Mammary epithelial cell (primary cell): ENCODE results near the gene PRAF2.

Experiments
- CTCF ChIP-seq, 2 donors: IDR thresholded peaks in 1 of 2; conservative IDR thresholded peaks in 1 of 2; 2 replicates each; pipeline ENCODE4 v1.5.1; 2011 to 2012; ENCODE audit warnings: inconsistent platforms in 2 of 2, low read length in 2 of 2, mild to moderate bottlenecking in 2 of 2, control low read depth in 1 of 2, low read depth in 1 of 2; ENCODE audit not compliant: insufficient read depth in 1 of 2; ENCODE audit errors: extremely low read depth in 1 of 2
- EZH2 ChIP-seq: IDR thresholded peaks from 2 replicates; pipeline ENCODE4 v1.6.1; 2012; ENCODE audit warnings: low read length, inconsistent platforms, borderline replicate concordance

GRCh38 chrX:49069038-49069437 is 4.8 kb downstream of the PRAF2 start:
- TF ChIP-seq CTCF (conservative IDR thresholded peaks at IDR 0.05 in 1 of 2, IDR thresholded peaks at IDR 0.05 in 1 of 2; ENCODE audit: extremely low read depth in 1 of 2, insufficient read depth in 1 of 2, low read depth in 1 of 2, low read length in 2 of 2) (no peak), EZH2 (no peak)
